HCT116 (cell line): Measurements from ENCODE around the gene HSPA12B.

Experiments
- ELF1 ChIP-seq: IDR thresholded peaks from 2 replicates; pipeline ENCODE4 v1.6.1; 2012; ENCODE audit warnings: low read depth, borderline replicate concordance
- FOSL1 ChIP-seq: IDR thresholded peaks from 2 replicates; pipeline ENCODE4 v1.6.1; 2012; ENCODE audit warnings: low read depth
- POLR2A ChIP-seq: IDR thresholded peaks from 2 replicates; pipeline ENCODE4 v1.7.0; 2011; ENCODE audit warnings: borderline replicate concordance; ENCODE audit not compliant: insufficient read depth, insufficient read length; ENCODE audit errors: extremely low read depth
- POLR2AphosphoS5 ChIP-seq: IDR thresholded peaks from 2 replicates; pipeline ENCODE4 v1.6.1; 2011; ENCODE audit warnings: mild to moderate bottlenecking, low read depth, low read length, moderate library complexity
- SP1 ChIP-seq: IDR thresholded peaks from 2 replicates; pipeline ENCODE4 v1.6.1; 2012; ENCODE audit warnings: low read depth
- SRF ChIP-seq: IDR thresholded peaks from 2 replicates; pipeline ENCODE4 v1.6.1; 2012; ENCODE audit warnings: low read depth
- ZNF274 ChIP-seq: fragments of 200-500 bp; sonication (Bioruptor generic); IDR thresholded peaks from 2 replicates; pipeline ENCODE4 v1.6.1; 2014; ENCODE audit warnings: mild to moderate bottlenecking, low read depth, low read length, inconsistent platforms
- TF ChIP-seq, protein P1 (sequence below), 3 experiments: fragments of 200-600 bp in 1 of 3; sonication (generic) in 1 of 3; IDR thresholded peaks in 2 of 3; conservative IDR thresholded peaks in 1 of 3; 2 replicates each; pipeline ENCODE4 v1.5.1; 2012 to 2017; ENCODE audit warnings: low read depth in 2 of 3, low read length in 2 of 3, antibody characterized with exemption in 1 of 3, borderline replicate concordance in 1 of 3, control low read depth in 1 of 3, mild to moderate bottlenecking in 1 of 3, mixed read lengths in 1 of 3, mixed run types in 1 of 3, moderate library complexity in 1 of 3; ENCODE audit not compliant: insufficient read depth in 1 of 3
- TF ChIP-seq, protein P2 (sequence below): IDR thresholded peaks from 2 replicates; pipeline ENCODE4 v1.6.1; 2012

DNA sequence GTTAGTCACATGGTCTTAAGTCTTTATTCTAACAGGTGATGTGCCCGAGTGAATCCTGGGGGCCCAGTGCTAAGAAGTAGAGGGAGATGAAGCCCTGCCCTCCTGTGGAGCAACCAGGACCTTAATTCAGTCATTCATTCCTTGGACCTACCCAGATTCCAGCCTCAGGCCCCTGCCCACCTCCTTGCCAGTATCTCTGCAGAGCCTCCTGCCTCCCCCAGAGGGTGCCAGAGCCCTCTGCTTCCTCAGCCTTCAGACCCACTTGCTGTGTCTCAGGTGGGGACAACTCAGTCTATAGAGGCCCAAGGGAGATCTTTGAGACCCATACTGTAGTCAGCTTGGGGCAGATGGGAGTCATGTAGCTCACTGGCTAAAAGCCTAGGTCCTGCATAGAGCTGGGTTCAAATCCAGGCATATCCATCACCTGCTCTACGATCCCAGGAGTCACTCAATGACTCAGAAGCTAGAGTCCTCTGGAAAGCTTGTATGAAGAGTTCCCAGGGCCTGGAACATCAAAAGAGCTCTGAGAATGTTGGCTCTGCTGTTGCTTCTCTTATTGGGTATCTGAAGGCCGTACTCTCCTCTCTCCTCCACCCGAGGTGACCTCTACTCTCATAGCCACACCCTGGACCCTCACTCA is 16.2 kb upstream of the HSPA12B start:
- TF ChIP-seq SRF (no peak), SP1 (no peak), POLR2AphosphoS5 (no peak), FOSL1 (no peak), POLR2A (no peak), ELF1 (no peak), ZNF274 (no peak)
- TF ChIP-seq, protein P1, sequence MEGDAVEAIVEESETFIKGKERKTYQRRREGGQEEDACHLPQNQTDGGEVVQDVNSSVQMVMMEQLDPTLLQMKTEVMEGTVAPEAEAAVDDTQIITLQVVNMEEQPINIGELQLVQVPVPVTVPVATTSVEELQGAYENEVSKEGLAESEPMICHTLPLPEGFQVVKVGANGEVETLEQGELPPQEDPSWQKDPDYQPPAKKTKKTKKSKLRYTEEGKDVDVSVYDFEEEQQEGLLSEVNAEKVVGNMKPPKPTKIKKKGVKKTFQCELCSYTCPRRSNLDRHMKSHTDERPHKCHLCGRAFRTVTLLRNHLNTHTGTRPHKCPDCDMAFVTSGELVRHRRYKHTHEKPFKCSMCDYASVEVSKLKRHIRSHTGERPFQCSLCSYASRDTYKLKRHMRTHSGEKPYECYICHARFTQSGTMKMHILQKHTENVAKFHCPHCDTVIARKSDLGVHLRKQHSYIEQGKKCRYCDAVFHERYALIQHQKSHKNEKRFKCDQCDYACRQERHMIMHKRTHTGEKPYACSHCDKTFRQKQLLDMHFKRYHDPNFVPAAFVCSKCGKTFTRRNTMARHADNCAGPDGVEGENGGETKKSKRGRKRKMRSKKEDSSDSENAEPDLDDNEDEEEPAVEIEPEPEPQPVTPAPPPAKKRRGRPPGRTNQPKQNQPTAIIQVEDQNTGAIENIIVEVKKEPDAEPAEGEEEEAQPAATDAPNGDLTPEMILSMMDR (IDR thresholded peaks at IDR 0.05 in 2 of 3, conservative IDR thresholded peaks at IDR 0.05 in 1 of 3; ENCODE audit: borderline replicate concordance in 1 of 3, insufficient read depth in 1 of 3, low read depth in 2 of 3, low read length in 2 of 3), result peak; percentile 85 to 94 (median 91)
- TF ChIP-seq, protein P2, sequence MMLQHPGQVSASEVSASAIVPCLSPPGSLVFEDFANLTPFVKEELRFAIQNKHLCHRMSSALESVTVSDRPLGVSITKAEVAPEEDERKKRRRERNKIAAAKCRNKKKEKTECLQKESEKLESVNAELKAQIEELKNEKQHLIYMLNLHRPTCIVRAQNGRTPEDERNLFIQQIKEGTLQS, result no peak
